Cardiac septum (tissue), 1 donor: ENCODE data around the gene TXNDC2. TPM values are rescaled to one million over a fixed set of nuclear protein-coding genes. Genes with fewer than 3 reads are reported as not detected.
"Not testable (repeated sequence)": the region's sequence is repeated elsewhere in the genome, so short reads cannot be mapped to it uniquely, and the experiment has no call there.

ENCODE experiments used
- DNase-seq: peaks from one replicate; pipeline ENCODE4 v3.0.0-alpha.2; 2020; ENCODE audit warnings: low spot score
- intact Hi-C: fragments of 100-400 bp; cut with DNase I; formaldehyde crosslinking; loops from one replicate; pipeline ENCODE4 v1.14.0; 2022
- total RNA-seq: library from RNA; stranded (reverse); fragmentation: NEBNext Ultra II Directional; extraction: Animal tissue kit (Norgen Biotek cat#: 25700); gene quantifications from one replicate; pipeline ENCODE4 v1.2.1, GENCODE V29; 2021
- donor health status: DM: no; HTN: no; CAD: no.

The TXNDC2 gene
- total RNA-seq, 1 donor from 2014 or later: not detected

- no peak for DNase-seq
- intact Hi-C loops: no loop called here
These were observed 20.7 kb downstream of the TXNDC2 start for GRCh38 chr18:9906481-9906880.

- DNase-seq: no peak
- intact Hi-C loops: no loop called here
These were observed 22.1 kb downstream of the TXNDC2 start for GRCh38 chr18:9907867-9908266.

GRCh38 chr18:9910071-9910470, 24.3 kb downstream of the TXNDC2 start:
- intact Hi-C loops: loop anchor here (5.0 to 10.0 kb wide), 2 partner anchors 33 to 295 kb away; partner anchors contain the start of gene PPP4R1
- no peak for DNase-seq

GRCh38 chr18:9910661-9911060, 24.9 kb downstream of the TXNDC2 start:
- intact Hi-C loops: loop anchor here (5.0 to 10.0 kb wide), 2 partner anchors 33 to 296 kb away; partner anchors contain the start of gene PPP4R1
- no peak for DNase-seq

- no peak for DNase-seq
- intact Hi-C loops: loop anchor here (5.0 to 10.0 kb wide), 2 partner anchors 34 to 296 kb away; partner anchors contain the start of gene PPP4R1
These were observed 25.5 kb downstream of the TXNDC2 start for GRCh38 chr18:9911226-9911625.

- intact Hi-C loops: loop anchor here (2.0 to 10.0 kb wide), 3 partner anchors 35 to 297 kb away; partner anchors contain the start of genes PPP4R1 and RAB31
- not testable (repeated sequence) for DNase-seq
These were observed 26.5 kb downstream of the TXNDC2 start for GRCh38 chr18:9912285-9912684.

GRCh38 chr18:9913151-9913525, 27.4 kb downstream of the TXNDC2 start:
- no peak for DNase-seq
- intact Hi-C loops: loop anchor here (2.0 to 10.0 kb wide), 3 partner anchors 36 to 298 kb away; partner anchors contain the start of genes PPP4R1 and RAB31

GRCh38 chr18:9913526-9914333, 28.0 kb downstream of the TXNDC2 start, which contains the start of gene VAPA:
TSS of gene VAPA (plus strand) at chr18:9914016. CDS start at chr18:9914257, 241 bp downstream.
- peak; percentile 98 for DNase-seq
- intact Hi-C loops: loop anchor here (2.0 to 10.0 kb wide), 3 partner anchors 36 to 299 kb away; partner anchors contain the start of genes PPP4R1 and RAB31

- intact Hi-C loops: loop anchor here (5.0 to 10.0 kb wide), 2 partner anchors 37 to 299 kb away; partner anchors contain the start of gene PPP4R1
- no peak for DNase-seq
These were observed 28.5 kb downstream of the TXNDC2 start for GRCh38 chr18:9914334-9914583.

- DNase-seq: peak; percentile 83
- intact Hi-C loops: loop anchor here (5.0 to 10.0 kb wide), 2 partner anchors 37 to 300 kb away; partner anchors contain the start of gene PPP4R1
These were observed 29.0 kb downstream of the TXNDC2 start for GRCh38 chr18:9914584-9915290.

- intact Hi-C loops: loop anchor here (10.0 kb wide), 1 partner anchor 301 kb away; the partner anchor contains the start of gene PPP4R1
- no peak for DNase-seq
These were observed 29.7 kb downstream of the TXNDC2 start for GRCh38 chr18:9915291-9916076.

- no peak for DNase-seq
- intact Hi-C loops: loop anchor here (10.0 kb wide), 1 partner anchor 301 kb away; the partner anchor contains the start of gene PPP4R1
These were observed 30.4 kb downstream of the TXNDC2 start for GRCh38 chr18:9916077-9916639.

GRCh38 chr18:9916808-9917207, 31.0 kb downstream of the TXNDC2 start:
- intact Hi-C loops: loop anchor here (10.0 kb wide), 1 partner anchor 302 kb away; the partner anchor contains the start of gene PPP4R1
- DNase-seq: no peak

GRCh38 chr18:9918016-9918680, 32.4 kb downstream of the TXNDC2 start:
- intact Hi-C loops: loop anchor here (10.0 kb wide), 1 partner anchor 303 kb away; the partner anchor contains the start of gene PPP4R1
- no peak for DNase-seq

- intact Hi-C loops: loop anchor here (10.0 kb wide), 1 partner anchor 305 kb away; the partner anchor contains the start of gene PPP4R1
- no peak for DNase-seq
These were observed 33.9 kb downstream of the TXNDC2 start for GRCh38 chr18:9919564-9920232.

- no peak for DNase-seq
- intact Hi-C loops: no loop called here
These were observed 37.0 kb downstream of the TXNDC2 start for GRCh38 chr18:9922592-9923311.

- DNase-seq: no peak
- intact Hi-C loops: no loop called here
These were observed 38.7 kb downstream of the TXNDC2 start for GRCh38 chr18:9924371-9924943.
